HG03095 (cell line): ENCODE measurements around the gene PADI4.
"Not testable (repeated sequence)": the region's sequence is repeated elsewhere in the genome, so short reads cannot be mapped to it uniquely, and the experiment has no call there.

ENCODE experiments used
- ATAC-seq: cut with Tn5 transposase; IDR thresholded peaks from one replicate; pipeline ENCODE4 v1.9.1; 2021; ENCODE audit warnings: moderate library complexity; ENCODE audit not compliant: unreplicated experiment

The PADI4 gene

GRCh38 chr1:17375651-17376050 is 67.7 kb downstream of the PADI4 start:
- no peak for ATAC-seq

GRCh38 chr1:17377325-17377953 is 69.4 kb downstream of the PADI4 start:
- ATAC-seq: no peak

- ATAC-seq: no peak
Measured at GRCh38 chr1:17381161-17381560, 73.2 kb downstream of the PADI4 start.

GRCh38 chr1:17392199-17392740 is 84.3 kb downstream of the PADI4 start:
- no peak for ATAC-seq

GRCh38 chr1:17393230-17393629 is 85.2 kb downstream of the PADI4 start:
- no peak for ATAC-seq

- no peak for ATAC-seq
Measured at GRCh38 chr1:17397910-17398695, 90.1 kb downstream of the PADI4 start.

GRCh38 chr1:17400725-17401341 is 92.8 kb downstream of the PADI4 start:
- ATAC-seq: no peak

- no peak for ATAC-seq
Measured at GRCh38 chr1:17401841-17402240, 93.8 kb downstream of the PADI4 start.

GRCh38 chr1:17403081-17403480 is 95.1 kb downstream of the PADI4 start:
- ATAC-seq: no peak

- no peak for ATAC-seq
Measured at GRCh38 chr1:17404034-17404684, 96.2 kb downstream of the PADI4 start.

- ATAC-seq: no peak
Measured at GRCh38 chr1:17404820-17405219, 96.8 kb downstream of the PADI4 start.

- ATAC-seq: no peak
Measured at GRCh38 chr1:17405898-17406759, 98.1 kb downstream of the PADI4 start.

- not testable (repeated sequence) for ATAC-seq
Measured at GRCh38 chr1:17406760-17407475, 98.9 kb downstream of the PADI4 start.

- ATAC-seq: not testable (repeated sequence)
Measured at GRCh38 chr1:17407786-17408514, 100.0 kb downstream of the PADI4 start.

- ATAC-seq: no peak
Measured at GRCh38 chr1:17409391-17409811, 101.4 kb downstream of the PADI4 start.

GRCh38 chr1:17412093-17412870 is 104.3 kb downstream of the PADI4 start:
- no peak for ATAC-seq
